H1 (cell line): ENCODE data around the gene RAP2C. TPM values are rescaled to one million over a fixed set of nuclear protein-coding genes. Genes with fewer than 3 reads are reported as not detected.

Experiments
- CTCF ChIA-PET: fragments of 300-600 bp; sonication (Branson Sonifier 250); formaldehyde crosslinking; loops from one replicate; lab custom pipeline; 2021; ENCODE audit not compliant: partially characterized antibody; lab: Charles Lee
- POLR2A ChIA-PET: fragments of 300-600 bp; sonication (Branson Sonifier 250); formaldehyde crosslinking; loops from one replicate; lab custom pipeline; 2021; ENCODE audit warnings: inconsistent platforms; ENCODE audit not compliant: partially characterized antibody; lab: Charles Lee
- DNase-seq, 2 experiments: peaks; one replicate each; pipeline versions ENCODE4 v3.0.0 to v3.0.0-alpha.2; 2010 to 2022; ENCODE audit warnings: low spot score in 2 of 2, low read depth in 1 of 2, mixed read lengths in 1 of 2
- FAIRE-seq: peaks from 2 replicates; lab custom pipeline; 2011; peaks lifted over from hg19 to GRCh38; lab: Jason Lieb, UNC
- H2AFZ ChIP-seq: 2 replicates; pipeline ENCODE4 v1.8.1; 2012; ENCODE audit warnings: low read length, inconsistent platforms
- H2AK5ac ChIP-seq: 2 replicates; pipeline ENCODE4 v1.6.1; 2013; ENCODE audit warnings: low read depth, low read length
- H2BK120ac ChIP-seq: replicated peaks from 2 replicates; pipeline ENCODE3; 2013; ENCODE audit warnings: low read depth, low read length, inconsistent platforms
- H2BK12ac ChIP-seq: 2 replicates; pipeline ENCODE4 v1.6.1; 2013; ENCODE audit warnings: low read depth, low read length
- H2BK15ac ChIP-seq: 2 replicates; pipeline ENCODE4 v1.6.1; 2013; ENCODE audit warnings: low read length
- H2BK20ac ChIP-seq: 2 replicates; pipeline ENCODE4 v1.6.1; 2013; ENCODE audit warnings: low read length
- H2BK5ac ChIP-seq: 2 replicates; pipeline ENCODE4 v1.6.1; 2013; ENCODE audit warnings: low read depth, low read length
- H3K14ac ChIP-seq: 2 replicates; pipeline ENCODE4 v1.6.1; 2013; ENCODE audit warnings: inconsistent platforms; ENCODE audit not compliant: insufficient read length
- H3K18ac ChIP-seq: 2 replicates; pipeline ENCODE4 v1.6.1; 2013; ENCODE audit warnings: low read length; ENCODE audit errors: extremely low read depth
- H3K23ac ChIP-seq: 2 replicates; pipeline ENCODE4 v1.6.1; 2013; ENCODE audit warnings: inconsistent platforms; ENCODE audit not compliant: insufficient read length
- H3K23me2 ChIP-seq: 2 replicates; pipeline ENCODE4 v1.6.1; 2013; ENCODE audit warnings: low read depth, low read length
- H3K27ac ChIP-seq: 2 replicates; pipeline ENCODE4 v1.6.1; 2011; ENCODE audit warnings: low read depth, low read length, inconsistent platforms
- H3K27me3 ChIP-seq, 4 experiments: replicated peaks in 1 of 4; 1 replicate in 1 of 4; 2 replicates in 3 of 4; pipeline versions ENCODE4 v1.6.1 to v1.8.1; 2011 to 2013; ENCODE audit warnings: low read length in 3 of 4, mild to moderate bottlenecking in 3 of 4, inconsistent platforms in 2 of 4, mixed read lengths in 2 of 4, moderate library complexity in 1 of 4; ENCODE audit not compliant: control insufficient read depth in 3 of 4, insufficient read depth in 3 of 4; ENCODE audit errors: extremely low read depth in 1 of 4
- H3K36me3 ChIP-seq, 4 experiments: 2 replicates each; pipeline versions ENCODE4 v1.6.1 to v1.8.1; 2011 to 2013; ENCODE audit warnings: mild to moderate bottlenecking in 4 of 4, low read length in 3 of 4, moderate library complexity in 2 of 4, control low read depth in 1 of 4, inconsistent platforms in 1 of 4; ENCODE audit not compliant: insufficient read depth in 4 of 4, control insufficient read depth in 2 of 4
- H3K4ac ChIP-seq: replicated peaks from 2 replicates; pipeline ENCODE3; 2013; ENCODE audit warnings: low read length, low read depth, mixed read lengths, inconsistent platforms; ENCODE audit not compliant: insufficient read length
- H3K4me1 ChIP-seq, 4 experiments: replicated peaks in 1 of 4; 1 replicate in 1 of 4; 2 replicates in 3 of 4; pipeline versions ENCODE4 v1.6.1 to v1.8.1; 2011 to 2013; ENCODE audit warnings: low read length in 3 of 4, inconsistent platforms in 2 of 4, mixed read lengths in 1 of 4; ENCODE audit not compliant: insufficient read depth in 4 of 4, control insufficient read depth in 3 of 4
- H3K4me2 ChIP-seq, 2 experiments: 2 replicates each; pipeline versions ENCODE4 v1.6.1 to v1.8.1; 2011 to 2013; ENCODE audit warnings: low read depth in 2 of 2, low read length in 2 of 2, control low read depth in 1 of 2, inconsistent platforms in 1 of 2, mild to moderate bottlenecking in 1 of 2; ENCODE audit not compliant: insufficient read depth in 1 of 2
- H3K4me3 ChIP-seq, 4 experiments: fragments of 200-600, 300-600 bp in 1 of 4; sonication (generic), shearing (Covaris generic), sonication (Bioruptor Twin) in 1 of 4; 2 replicates each; pipeline versions ENCODE4 v1.5.1 to v1.8.1; 2011 to 2016; ENCODE audit warnings: low read length in 4 of 4, low read depth in 3 of 4, control low read depth in 2 of 4, inconsistent platforms in 2 of 4, mild to moderate bottlenecking in 2 of 4, mixed read lengths in 1 of 4, moderate library complexity in 1 of 4; ENCODE audit not compliant: insufficient read depth in 2 of 4; ENCODE audit errors: extremely low read depth in 1 of 4
- H3K56ac ChIP-seq: replicated peaks from 2 replicates; pipeline ENCODE3; 2013; ENCODE audit warnings: low read depth, mild to moderate bottlenecking, mixed read lengths, low read length, inconsistent platforms; ENCODE audit not compliant: insufficient read length
- H3K79me1 ChIP-seq: 2 replicates; pipeline ENCODE4 v1.6.1; 2013; ENCODE audit warnings: low read depth, low read length, control low read depth
- H3K79me2 ChIP-seq, 2 experiments: 2 replicates each; pipeline versions ENCODE4 v1.6.1 to v1.8.1; 2012 to 2013; ENCODE audit warnings: low read length in 2 of 2, mild to moderate bottlenecking in 2 of 2, inconsistent platforms in 1 of 2; ENCODE audit not compliant: insufficient read depth in 2 of 2, control insufficient read depth in 1 of 2
- H3K9ac ChIP-seq, 4 experiments: replicated peaks in 1 of 4; 1 replicate in 1 of 4; 2 replicates in 3 of 4; pipeline versions ENCODE4 v1.6.1 to v1.8.1; 2011 to 2013; ENCODE audit warnings: low read depth in 3 of 4, low read length in 3 of 4, control low read depth in 2 of 4, mild to moderate bottlenecking in 2 of 4, moderate library complexity in 2 of 4, inconsistent platforms in 1 of 4; ENCODE audit errors: extremely low read depth in 1 of 4
- H3K9me3 ChIP-seq, 2 experiments: 2 replicates each; pipeline versions ENCODE4 v1.6.1 to v1.8.1; 2012 to 2013; ENCODE audit warnings: mild to moderate bottlenecking in 2 of 2, moderate library complexity in 2 of 2, control low read depth in 1 of 2, inconsistent platforms in 1 of 2, low read depth in 1 of 2, low read length in 1 of 2, mixed read lengths in 1 of 2; ENCODE audit not compliant: insufficient read depth in 2 of 2
- H4K20me1 ChIP-seq, 2 experiments: replicated peaks in 1 of 2; 2 replicates each; pipeline versions ENCODE3 to v1.8.1; 2011 to 2013; ENCODE audit warnings: inconsistent platforms in 2 of 2, low read length in 2 of 2, mild to moderate bottlenecking in 1 of 2; ENCODE audit not compliant: insufficient read depth in 2 of 2, control insufficient read depth in 1 of 2
- H4K5ac ChIP-seq: 2 replicates; pipeline ENCODE4 v1.6.1; 2013; ENCODE audit warnings: low read length, low read depth, mixed read lengths, inconsistent platforms; ENCODE audit not compliant: insufficient read length
- H4K8ac ChIP-seq: 2 replicates; pipeline ENCODE4 v1.8.0; 2013; ENCODE audit warnings: mild to moderate bottlenecking, moderate library complexity, low read length, inconsistent platforms; ENCODE audit not compliant: insufficient read depth; ENCODE audit errors: extremely low read depth
- H4K91ac ChIP-seq: replicated peaks from 2 replicates; pipeline ENCODE3; 2013; ENCODE audit warnings: low read length, mixed read lengths, inconsistent platforms; ENCODE audit not compliant: insufficient read length
- JUND ChIP-seq: IDR thresholded peaks from 2 replicates; pipeline ENCODE4 v1.6.1; 2011; ENCODE audit warnings: mild to moderate bottlenecking, improper control_type of control experiment, low read length
- KDM5A ChIP-seq: fragments of 200-600 bp; IDR thresholded peaks from 2 replicates; pipeline ENCODE4 v1.7.1; 2012; ENCODE audit warnings: mild to moderate bottlenecking, low read length, inconsistent platforms, mixed read lengths
- RBBP5 ChIP-seq: IDR thresholded peaks from 2 replicates; pipeline ENCODE4 v1.7.1; 2012; ENCODE audit warnings: low read depth, mild to moderate bottlenecking, inconsistent platforms, low read length, moderate library complexity, borderline replicate concordance
- SP4 ChIP-seq: IDR thresholded peaks from 2 replicates; pipeline ENCODE4 v1.6.1; 2012; ENCODE audit warnings: low read length, inconsistent platforms
- TAF7 ChIP-seq: optimal IDR thresholded peaks from 2 replicates; pipeline ENCODE3; 2011; ENCODE audit warnings: low read depth, mild to moderate bottlenecking, inconsistent platforms, low read length, moderate library complexity, borderline replicate concordance
- WGBS, 2 experiments: shearing (Covaris generic) in 1 of 2; methylation state at CpG; one replicate each; pipeline versions ENCODE4 v1.1.6 to v1.1.7; 2013 to 2015; ENCODE audit warnings: low lambda C conversion rate in 2 of 2, mixed read lengths in 2 of 2, inconsistent platforms in 1 of 2, low coverage in 1 of 2, missing lambda C conversion rate in 1 of 2; ENCODE audit not compliant: insufficient replicate concordance in 2 of 2, insufficient coverage in 1 of 2, insufficient read length in 1 of 2; ENCODE audit errors: extremely low coverage in 1 of 2, missing lambda C conversion rate in 1 of 2; 5-methylcytosine and 5-hydroxymethylcytosine counted together
- polyA plus RNA-seq, 7 experiments: library from polyadenylated mRNA; depleted of rRNA in 3 of 7; stranded (reverse) in 5 of 7; unstranded in 2 of 7; fragments of >200 nt in 5 of 7; fragments of 200-250 nt in 2 of 7; gene quantifications; 1 replicate in 5 of 7; 2 replicates in 1 of 7; 4 replicates in 1 of 7; pipeline versions ENCODE4 v1.2.1 to v1.2.3, GENCODE V29; 2011 to 2013; ENCODE audit warnings: missing spikeins in 2 of 7, mixed read lengths in 2 of 7
- total RNA-seq: library from RNA; stranded (reverse); fragmentation: NEBNext Ultra II Directional; extraction: Animal tissue kit (Norgen Biotek cat#: 25700); gene quantifications from 2 replicates; pipeline ENCODE4 v1.2.1, GENCODE V29; 2021

Gene RAP2C
- total and polyA plus RNA-seq, 2 of the 8 experiments (the other 6 are each of a cell fraction or from before 2014, with no cell fraction given) = 4.7 to 20.5 TPM

DNA sequence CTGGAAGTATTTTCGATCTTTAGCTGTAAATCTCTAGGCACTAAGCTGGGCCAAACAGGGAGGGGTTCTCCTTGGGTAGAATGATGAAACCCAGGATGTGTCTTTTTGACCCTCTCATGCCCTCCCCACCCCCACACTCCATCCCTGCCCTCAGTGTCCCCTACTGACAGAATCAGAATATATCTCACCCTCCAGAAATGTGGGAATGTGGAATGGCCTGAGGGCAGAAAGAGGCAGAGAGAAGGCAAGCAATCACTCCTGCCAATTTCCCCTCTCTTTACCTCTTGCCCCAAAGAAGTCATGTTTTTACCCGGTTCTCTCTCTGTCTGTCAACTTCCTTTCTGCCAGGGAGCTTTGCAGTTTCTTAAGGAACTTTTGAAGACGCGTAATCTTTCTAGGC, 34.4 kb downstream of the RAP2C start:
- 98% methylated on average over 4 of the region's 4 CpGs; no CpG with 5 or more reads in 1 of the 2 experiments for WGBS, 2 experiments
- Histone ChIP-seq H2BK20ac (no peak overlapping the region), H3K9ac (no peak overlapping the region), H3K56ac (no peak overlapping the region), H2BK15ac (no peak overlapping the region), H3K23me2 (no peaks in the 10 kb centered on the region), H3K4ac (no peak overlapping the region), H2AK5ac (no peak overlapping the region), H3K18ac (no peak overlapping the region), H3K9me3 (no peaks in the 10 kb centered on the region), H2BK5ac (no peak overlapping the region), H4K5ac (no peak overlapping the region), H3K4me1 (no peaks in the 10 kb centered on the region), H2BK120ac (no peak overlapping the region), H2AFZ (no peak overlapping the region), H4K20me1 (no peaks in the 10 kb centered on the region), H3K14ac (no peak overlapping the region), H2BK12ac (no peak overlapping the region), H3K23ac (no peak overlapping the region), H3K79me2 (no peaks in the 10 kb centered on the region), H3K27me3 (no peaks in the 10 kb centered on the region), H4K8ac (no peak overlapping the region), H3K27ac (no peak overlapping the region), H3K4me2 (no peak overlapping the region), H3K36me3 (no peaks in the 10 kb centered on the region), H3K4me3 (no peak overlapping the region), H3K79me1 (no peaks in the 10 kb centered on the region), H4K91ac (no peak overlapping the region)
- TF ChIP-seq SP4 (no peak), JUND (no peak), KDM5A (no peak), RBBP5 (no peak), TAF7 (no peak)
- ChIA-PET POLR2A (no interaction called here), CTCF (no interaction called here)
- no peak for DNase-seq
- no peak for FAIRE-seq
